Testis (tissue), 3 donors: ENCODE results near the gene YPEL1. TPM values are rescaled to one million over a fixed set of nuclear protein-coding genes. Genes with fewer than 3 reads are reported as not detected.

ENCODE experiments used
- DNase-seq: peaks from one replicate; pipeline ENCODE4 v3.0.0-alpha.2; 2019
- H3K27ac ChIP-seq, 2 donors: fragments of 200-600 bp; sonication (generic); one replicate each; pipeline ENCODE4 v1.5.1; 2019
- H3K27me3 ChIP-seq: fragments of 200-600 bp; sonication (generic); one replicate; pipeline ENCODE4 v1.5.1; 2019
- H3K36me3 ChIP-seq: fragments of 200-600 bp; sonication (generic); one replicate; pipeline ENCODE4 v1.5.1; 2017; ENCODE audit warnings: low read depth; ENCODE audit errors: missing control alignments
- H3K4me1 ChIP-seq: fragments of 200-600 bp; sonication (generic); one replicate; pipeline ENCODE4 v1.5.1; 2019
- H3K4me3 ChIP-seq, 2 donors: fragments of 200-600 bp; sonication (generic); one replicate each; pipeline ENCODE4 v1.5.1; 2017 to 2019
- H3K9me3 ChIP-seq: fragments of 200-600 bp; sonication (generic); one replicate; pipeline ENCODE4 v1.5.1; 2017
- POLR2A ChIP-seq: fragments of 450-650 bp; IDR thresholded peaks from one replicate; pipeline ENCODE4 v1.6.1; 2017; ENCODE audit warnings: antibody characterized with exemption, mild to moderate bottlenecking, moderate library complexity
- WGBS, 2 donors: methylation state at CpG; one replicate each; pipeline ENCODE4 v1.1.5; 2018; 5-methylcytosine and 5-hydroxymethylcytosine counted together
- intact Hi-C: fragments of 100-400 bp; cut with DNase I; formaldehyde crosslinking; loops from one replicate; pipeline ENCODE4 v1.15.1; 2023; ENCODE audit warnings: low total_unique reads
- polyA plus RNA-seq: library from polyadenylated mRNA; stranded (reverse); fragments of 350-450 nt; fragmentation: Illumina TruSeq; extraction: RNeasy Lipid Tissue Mini Kit (QIAGEN cat#74804); gene quantifications from one replicate; pipeline ENCODE4 v1.2.3, GENCODE V29; 2014; ENCODE audit warnings: low read depth, low replicate concordance; ENCODE audit not compliant: insufficient read depth
- total RNA-seq, 2 donors: library from RNA; depleted of rRNA; stranded (reverse); fragments of >200 nt; gene quantifications; one replicate each; pipeline ENCODE4 v1.2.3, GENCODE V29; 2016
- TF ChIP-seq, protein P1 (sequence below), 3 experiments: fragments of 450-650 bp in 2 of 3; fragments of 200-600 bp in 1 of 3; sonication (generic) in 1 of 3; IDR thresholded peaks; one replicate each; pipeline ENCODE4 v1.5.1; 2016 to 2019; ENCODE audit warnings: antibody characterized with exemption in 3 of 3, mild to moderate bottlenecking in 2 of 3, moderate library complexity in 1 of 3

YPEL1 gene
- total and polyA plus RNA-seq, 3 donors from 2014 or later = 83.6 to 169 (median 168) TPM

DNA sequence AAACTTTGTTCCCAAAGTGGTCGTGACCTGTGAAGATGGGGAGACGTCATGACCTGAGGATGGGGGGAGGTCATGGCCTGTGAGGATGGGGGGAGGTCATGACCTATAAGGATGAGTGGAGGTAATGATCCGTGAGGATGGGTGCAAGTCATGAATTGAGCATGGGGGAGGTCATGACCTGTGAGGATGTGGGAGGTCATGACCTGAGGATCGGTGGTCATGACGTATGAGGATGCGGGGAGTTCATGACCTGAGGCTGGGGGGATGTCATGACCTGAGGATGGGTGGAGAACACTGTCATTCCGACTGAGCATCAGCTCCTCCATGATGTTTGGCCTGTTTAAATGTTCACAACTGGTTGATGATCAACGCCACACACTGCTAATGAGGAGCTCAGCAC is 25.9 kb downstream of the YPEL1 start:
- intact Hi-C loops = no loop called here
- TF ChIP-seq POLR2A = no peak
- TF ChIP-seq, protein P1, sequence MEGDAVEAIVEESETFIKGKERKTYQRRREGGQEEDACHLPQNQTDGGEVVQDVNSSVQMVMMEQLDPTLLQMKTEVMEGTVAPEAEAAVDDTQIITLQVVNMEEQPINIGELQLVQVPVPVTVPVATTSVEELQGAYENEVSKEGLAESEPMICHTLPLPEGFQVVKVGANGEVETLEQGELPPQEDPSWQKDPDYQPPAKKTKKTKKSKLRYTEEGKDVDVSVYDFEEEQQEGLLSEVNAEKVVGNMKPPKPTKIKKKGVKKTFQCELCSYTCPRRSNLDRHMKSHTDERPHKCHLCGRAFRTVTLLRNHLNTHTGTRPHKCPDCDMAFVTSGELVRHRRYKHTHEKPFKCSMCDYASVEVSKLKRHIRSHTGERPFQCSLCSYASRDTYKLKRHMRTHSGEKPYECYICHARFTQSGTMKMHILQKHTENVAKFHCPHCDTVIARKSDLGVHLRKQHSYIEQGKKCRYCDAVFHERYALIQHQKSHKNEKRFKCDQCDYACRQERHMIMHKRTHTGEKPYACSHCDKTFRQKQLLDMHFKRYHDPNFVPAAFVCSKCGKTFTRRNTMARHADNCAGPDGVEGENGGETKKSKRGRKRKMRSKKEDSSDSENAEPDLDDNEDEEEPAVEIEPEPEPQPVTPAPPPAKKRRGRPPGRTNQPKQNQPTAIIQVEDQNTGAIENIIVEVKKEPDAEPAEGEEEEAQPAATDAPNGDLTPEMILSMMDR (IDR thresholded peaks at IDR 0.05) = no peak
- no peak for DNase-seq
- no peak overlapping the region for H3K27ac ChIP-seq
- peaks cover 10% of the 10 kb centered on the region for H3K4me1 ChIP-seq
- no peaks in the 10 kb centered on the region for H3K9me3 ChIP-seq
- H3K36me3 ChIP-seq = no peaks in the 10 kb centered on the region
- no peaks in the 10 kb centered on the region for H3K27me3 ChIP-seq
- no peak overlapping the region for H3K4me3 ChIP-seq
- WGBS, 2 donors = 84 to 89% methylated on average over 6 to 8 of the region's 8 CpGs

DNA sequence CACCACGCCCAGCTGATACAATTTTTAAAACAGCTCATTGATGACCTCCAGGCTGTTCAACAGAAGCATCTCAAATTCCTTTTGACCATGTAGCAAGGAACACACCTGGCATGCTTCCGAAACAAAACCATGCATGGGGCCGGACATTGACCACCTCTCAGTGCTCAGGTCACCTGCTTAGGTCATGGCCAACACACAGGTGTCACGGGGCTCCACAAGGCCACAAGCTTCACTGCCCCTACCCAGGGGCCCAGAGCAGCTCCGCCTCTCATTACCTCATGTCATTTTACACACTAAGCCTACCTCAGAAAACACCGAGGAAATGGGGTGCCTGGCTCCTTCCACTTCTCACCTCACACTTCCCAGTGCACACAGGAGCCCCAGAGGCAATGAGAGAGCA is 26.6 kb downstream of the YPEL1 start:
- no peak overlapping the region for H3K4me3 ChIP-seq
- H3K27me3 ChIP-seq = no peaks in the 10 kb centered on the region
- DNase-seq = no peak
- no peaks in the 10 kb centered on the region for H3K36me3 ChIP-seq
- TF ChIP-seq, protein P1 (IDR thresholded peaks at IDR 0.05) = no peak
- no peak for TF ChIP-seq POLR2A
- WGBS, 2 donors = 95 to 100% methylated on average over 6 of the region's 6 CpGs
- H3K9me3 ChIP-seq = no peaks in the 10 kb centered on the region
- H3K27ac ChIP-seq = no peak overlapping the region
- H3K4me1 ChIP-seq = peaks cover 10% of the 10 kb centered on the region
- intact Hi-C loops = no loop called here

- Histone ChIP-seq H3K27me3 (no peaks in the 10 kb centered on the region), H3K36me3 (no peaks in the 10 kb centered on the region), H3K4me1 (peaks cover 6% of the 10 kb centered on the region), H3K4me3 (no peak overlapping the region), H3K9me3 (no peaks in the 10 kb centered on the region), H3K27ac (no peak overlapping the region)
- WGBS, 2 donors = 41 to 58% methylated on average over 3 of the region's 3 CpGs
- TF ChIP-seq, protein P1 (IDR thresholded peaks at IDR 0.05) = no peak
- TF ChIP-seq POLR2A = no peak
- no peak for DNase-seq
- intact Hi-C loops = no loop called here
Observed at GRCh38 chr22:21707677-21708076, 27.9 kb downstream of the YPEL1 start.

DNA sequence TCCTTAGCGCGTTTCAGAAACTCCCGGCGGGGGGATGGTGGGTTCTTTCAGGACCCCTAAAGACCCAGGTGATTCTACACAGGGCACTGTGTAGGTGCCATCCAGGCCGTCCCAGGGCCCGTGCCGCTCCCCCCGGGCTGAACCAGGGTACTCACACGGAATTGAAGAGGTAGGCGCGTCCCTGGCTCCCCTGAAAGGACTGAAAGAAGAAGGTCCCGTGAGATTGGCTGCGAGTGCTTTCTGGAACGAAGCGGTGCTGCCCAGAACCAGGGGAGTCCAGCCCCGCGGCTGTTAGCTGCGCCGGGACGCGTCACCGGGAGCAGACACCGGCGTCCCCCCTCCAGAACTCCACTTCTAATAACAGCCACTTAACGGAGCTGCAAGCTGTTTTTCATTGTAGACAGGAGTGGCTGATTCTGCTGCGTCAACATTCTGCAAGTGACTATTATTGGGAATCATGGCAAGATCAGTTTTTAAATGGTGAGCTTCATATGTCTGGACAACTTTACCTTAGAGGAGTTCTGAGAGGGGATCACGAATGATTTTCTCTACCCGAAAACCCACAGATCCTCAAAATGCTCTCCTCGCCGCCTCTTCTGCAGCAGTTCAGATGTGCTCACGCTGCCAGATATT is 31.8 kb downstream of the YPEL1 start:
- intact Hi-C loops = no loop called here
- H3K4me1 ChIP-seq = peaks cover 11% of the 10 kb centered on the region
- no peaks in the 10 kb centered on the region for H3K9me3 ChIP-seq
- no peaks in the 10 kb centered on the region for H3K27me3 ChIP-seq
- TF ChIP-seq POLR2A = no peak
- H3K27ac ChIP-seq = no peak overlapping the region
- no peak overlapping the region for H3K4me3 ChIP-seq
- 79 to 87% methylated on average over 28 to 31 of the region's 31 CpGs for WGBS, 2 donors
- H3K36me3 ChIP-seq = no peaks in the 10 kb centered on the region
- no peak for DNase-seq

- 88 to 91% methylated on average over 16 to 30 of the region's 30 CpGs for WGBS, 2 donors
- DNase-seq = no peak
- intact Hi-C loops = no loop called here
Observed at GRCh38 chr22:21702700-21703683, 32.6 kb downstream of the YPEL1 start.

More at GRCh38 chr22:21702700-21703683, 32.6 kb downstream of the YPEL1 start:
- no peak for TF ChIP-seq POLR2A
- TF ChIP-seq, protein P1 (IDR thresholded peaks at IDR 0.05) = no peak
- Histone ChIP-seq H3K27ac (no peak overlapping the region), H3K27me3 (no peaks in the 10 kb centered on the region), H3K36me3 (no peaks in the 10 kb centered on the region), H3K4me3 (no peak overlapping the region), H3K9me3 (no peaks in the 10 kb centered on the region), H3K4me1 (peaks cover 14% of the 10 kb centered on the region)
